Transverse colon (tissue), 4 donors: Measurements from ENCODE around the gene TENM4. TPM values are rescaled to one million over a fixed set of nuclear protein-coding genes. Genes with fewer than 3 reads are reported as not detected.

Experiments
- DNase-seq: peaks from one replicate; pipeline ENCODE4 v3.0.0-alpha.2; 2019
- H3K27ac ChIP-seq, 4 donors: fragments of 200-600 bp; sonication (generic); 2 replicates each; pipeline ENCODE4 v1.5.1; 2016 to 2018; ENCODE audit warnings: inconsistent platforms in 4 of 4
- H3K27me3 ChIP-seq: fragments of 200-600 bp; sonication (generic); 2 replicates; pipeline ENCODE4 v1.5.1; 2017; ENCODE audit warnings: inconsistent platforms
- H3K36me3 ChIP-seq, 4 donors: fragments of 200-600 bp; sonication (generic); 2 replicates each; pipeline ENCODE4 v1.5.1; 2017 to 2019; ENCODE audit warnings: inconsistent platforms in 4 of 4
- H3K4me1 ChIP-seq, 4 donors: fragments of 200-600 bp; sonication (generic); 2 replicates each; pipeline ENCODE4 v1.5.1; 2017 to 2020; ENCODE audit warnings: inconsistent platforms in 4 of 4
- H3K4me3 ChIP-seq, 4 donors: fragments of 200-600 bp; sonication (generic); 1 replicate in 1 of 4; 2 replicates in 3 of 4; pipeline versions ENCODE4 v1.5.1 to v1.6.1; 2017 to 2019; ENCODE audit warnings: inconsistent platforms in 4 of 4
- H3K9me3 ChIP-seq, 2 donors: fragments of 200-600 bp; sonication (generic); 2 replicates each; pipeline ENCODE4 v1.5.1; 2017 to 2019; ENCODE audit warnings: inconsistent platforms in 2 of 2
- CTCF ChIP-seq, 5 experiments: fragments of 200-600 bp in 3 of 5; fragments of 450-650 bp in 2 of 5; sonication (generic) in 3 of 5; IDR thresholded peaks; 1 replicate in 2 of 5; 2 replicates in 3 of 5; pipeline ENCODE4 v1.5.1; 2016 to 2017; ENCODE audit warnings: antibody characterized with exemption in 5 of 5, inconsistent platforms in 3 of 5, mild to moderate bottlenecking in 2 of 5, moderate library complexity in 1 of 5
- EP300 ChIP-seq: sonication (generic); formaldehyde crosslinking; IDR thresholded peaks from one replicate; pipeline ENCODE4 v1.6.1; 2017; ENCODE audit warnings: antibody characterized with exemption, low read depth
- POLR2A ChIP-seq: fragments of 450-650 bp; IDR thresholded peaks from one replicate; pipeline ENCODE4 v1.6.1; 2016; ENCODE audit warnings: antibody characterized with exemption, mild to moderate bottlenecking, moderate library complexity
- POLR2AphosphoS5 ChIP-seq, 3 donors: sonication (generic); formaldehyde crosslinking; IDR thresholded peaks; one replicate each; pipeline ENCODE4 v1.6.1; 2016; ENCODE audit warnings: antibody characterized with exemption in 3 of 3
- WGBS, 2 donors: methylation state at CpG; one replicate each; pipeline ENCODE4 v1.1.5; 2018; ENCODE audit warnings: low coverage in 1 of 2; 5-methylcytosine and 5-hydroxymethylcytosine counted together
- in situ Hi-C, 4 donors: fragments of 200-750 bp; cut with MboI; loops; one replicate each; pipeline versions ENCODE4 v1.15.0 to v1.15.1; 2017; ENCODE audit warnings: low sequenced_read_pairs in 3 of 4, low pct_ligation_motif_present in 1 of 4, low pct_unique_long_range_greater_than_20kb in 1 of 4
- intact Hi-C: fragments of 100-400 bp; cut with DNase I; formaldehyde crosslinking; loops from one replicate; pipeline ENCODE4 v1.15.1; 2023; ENCODE audit warnings: low total_unique reads
- total RNA-seq, 4 donors: library from RNA; depleted of rRNA; stranded (reverse); fragments of >200 nt; gene quantifications; one replicate each; pipeline ENCODE4 v1.1.0, GENCODE V29; 2016

Gene TENM4
- total RNA-seq, 4 donors from 2014 or later = 0.14 to 0.79 (median 0.39) TPM

DNA sequence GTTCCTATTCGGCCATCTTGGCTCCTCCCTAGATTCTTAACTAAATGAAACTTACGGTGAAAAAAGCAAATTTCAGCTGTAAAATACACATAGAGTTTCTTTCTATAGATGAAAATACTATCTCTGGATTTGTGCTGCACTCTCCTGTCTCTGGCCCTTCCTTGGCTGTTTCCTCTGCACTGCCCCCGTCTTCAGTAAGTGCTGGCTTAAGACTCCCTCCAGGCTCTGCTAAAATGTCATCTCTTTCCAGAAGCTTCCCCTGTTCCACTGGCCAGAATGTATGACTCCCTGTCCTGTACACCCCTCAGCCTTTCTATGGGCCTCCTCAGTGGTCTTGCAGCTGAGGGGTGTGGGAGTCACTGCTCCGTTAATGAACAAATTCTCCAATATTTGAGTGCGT lies 757.1 kb downstream of the TENM4 start:
- H3K27me3 ChIP-seq = no peaks in the 10 kb centered on the region
- H3K9me3 ChIP-seq = no peaks in the 10 kb centered on the region
- TF ChIP-seq POLR2AphosphoS5 (IDR thresholded peaks at IDR 0.05) = no peak
- TF ChIP-seq EP300 = no peak
- no peak for TF ChIP-seq CTCF (IDR thresholded peaks at IDR 0.05)
- TF ChIP-seq POLR2A = no peak
- intact Hi-C loops (no loop called here), in situ Hi-C loops (no loop called here)
- H3K4me3 ChIP-seq = no peak overlapping the region
- H3K4me1 ChIP-seq = no peaks in the 10 kb centered on the region
- no peaks in the 10 kb centered on the region for H3K36me3 ChIP-seq
- no peak for DNase-seq
- H3K27ac ChIP-seq = no peak overlapping the region
- WGBS, 2 donors = 87 to 92% methylated on average over 2 to 5 of the region's 5 CpGs

GRCh38 chr11:78676026-78676557 lies 764.7 kb downstream of the TENM4 start:
- intact Hi-C loops = no loop called here
- Histone ChIP-seq H3K27me3 (no peaks in the 10 kb centered on the region), H3K4me3 (no peak overlapping the region), H3K36me3 (no peaks in the 10 kb centered on the region), H3K27ac (no peak overlapping the region), H3K9me3 (no peaks in the 10 kb centered on the region), H3K4me1 (no peaks in the 10 kb centered on the region)
- no peak for DNase-seq
- in situ Hi-C loops = no loop called here
- TF ChIP-seq EP300 = no peak
- TF ChIP-seq CTCF (IDR thresholded peaks at IDR 0.05) = no peak
- TF ChIP-seq POLR2AphosphoS5 (IDR thresholded peaks at IDR 0.05) = no peak
- TF ChIP-seq POLR2A = no peak
- WGBS, 2 donors = 77 to 92% methylated on average over 3 to 24 of the region's 24 CpGs

DNA sequence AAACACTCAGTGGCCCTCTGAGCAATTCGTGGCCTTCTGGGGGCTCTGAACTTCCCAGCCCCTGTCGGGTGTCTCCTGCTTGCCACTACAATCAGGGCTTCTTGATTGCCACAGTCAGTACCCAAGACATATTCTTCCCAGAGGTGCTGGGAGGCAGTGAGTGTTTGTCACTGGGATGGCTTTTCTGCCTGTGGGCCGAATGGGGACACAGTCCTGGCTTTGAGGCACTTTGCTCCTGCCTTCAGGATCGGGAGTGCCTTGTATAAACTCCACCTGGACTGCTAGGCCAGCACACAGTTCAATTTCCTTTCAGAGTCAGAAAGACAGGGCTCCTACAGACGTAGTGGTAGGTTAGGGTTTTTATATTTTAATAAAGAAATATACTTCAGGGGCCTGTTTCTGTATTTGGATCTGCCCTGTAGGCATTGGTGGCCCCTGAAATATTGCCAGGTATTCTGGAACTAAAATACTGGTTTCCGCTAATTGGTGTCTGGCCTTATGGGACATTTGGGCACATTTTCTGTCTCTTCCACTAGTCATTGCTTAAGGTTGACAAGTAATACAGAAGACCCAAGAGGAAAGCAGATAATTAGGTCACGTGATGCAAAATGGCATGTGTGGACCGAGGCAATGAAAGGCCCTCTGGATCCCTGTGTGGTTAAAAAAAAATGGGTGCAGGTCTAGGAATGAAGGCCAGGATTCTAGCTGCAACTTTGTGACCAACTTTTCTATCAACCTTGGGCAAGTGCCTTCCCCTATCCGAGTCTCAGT lies 767.8 kb downstream of the TENM4 start:
- Histone ChIP-seq H3K4me1 (no peaks in the 10 kb centered on the region), H3K27ac (no peak overlapping the region), H3K4me3 (no peak overlapping the region), H3K27me3 (no peaks in the 10 kb centered on the region), H3K9me3 (no peaks in the 10 kb centered on the region), H3K36me3 (no peaks in the 10 kb centered on the region)
- in situ Hi-C loops = loop anchor here (25.0 kb wide), 2 partner anchors 389 to 414 kb away; no protein-coding TSS in a partner anchor
- intact Hi-C loops = no loop called here
- DNase-seq = no peak
- WGBS, 2 donors = 80 to 87% methylated on average over 1 to 9 of the region's 9 CpGs
- no peak for TF ChIP-seq POLR2A
- no peak for TF ChIP-seq POLR2AphosphoS5 (IDR thresholded peaks at IDR 0.05)
- no peak for TF ChIP-seq EP300
- TF ChIP-seq CTCF (IDR thresholded peaks at IDR 0.05) = no peak

GRCh38 chr11:78669249-78669648 lies 771.6 kb downstream of the TENM4 start:
- H3K27ac ChIP-seq = no peak overlapping the region
- no peaks in the 10 kb centered on the region for H3K9me3 ChIP-seq
- no peak overlapping the region for H3K4me3 ChIP-seq
- H3K36me3 ChIP-seq = no peaks in the 10 kb centered on the region
- DNase-seq = no peak
- no peaks in the 10 kb centered on the region for H3K27me3 ChIP-seq
- H3K4me1 ChIP-seq = no peaks in the 10 kb centered on the region
- no peak for TF ChIP-seq CTCF (IDR thresholded peaks at IDR 0.05)
- TF ChIP-seq EP300 = no peak
- no peak for TF ChIP-seq POLR2A
- TF ChIP-seq POLR2AphosphoS5 (IDR thresholded peaks at IDR 0.05) = no peak
- intact Hi-C loops (no loop called here), in situ Hi-C loops (loop anchor here (25.0 kb wide), 2 partner anchors 393 to 418 kb away; no protein-coding TSS in a partner anchor)
- WGBS, 2 donors = 93% methylated on average over 17 of the region's 17 CpGs; no CpG with 5 or more reads in 1 of the 2 donors
